Rectal smooth muscle tissue (tissue), 1 donor: Measurements from ENCODE around the gene ZBED4.
A peak's percentile ranks its signal among the peaks of the same experiment; 100 is the strongest.
"Not testable (repeated sequence)": the region's sequence is repeated elsewhere in the genome, so short reads cannot be mapped to it uniquely, and the experiment has no call there.

Experiments
- H3K27ac ChIP-seq: one replicate; pipeline ENCODE4 v1.7.0; 2013; ENCODE audit warnings: low read depth, low read length, inconsistent platforms
- H3K27me3 ChIP-seq: one replicate; pipeline ENCODE4 v1.7.0; 2013; ENCODE audit warnings: low read length; ENCODE audit not compliant: control insufficient read depth, insufficient read depth
- H3K36me3 ChIP-seq: one replicate; pipeline ENCODE4 v1.7.0; 2013; ENCODE audit warnings: low read length; ENCODE audit not compliant: control insufficient read depth, insufficient read depth
- H3K4me1 ChIP-seq: one replicate; pipeline ENCODE4 v1.7.0; 2013; ENCODE audit warnings: low read length; ENCODE audit not compliant: control insufficient read depth, insufficient read depth
- H3K4me3 ChIP-seq: one replicate; pipeline ENCODE4 v1.7.0; 2013; ENCODE audit warnings: low read length
- H3K9ac ChIP-seq: one replicate; pipeline ENCODE4 v1.7.0; 2013; ENCODE audit warnings: low read length

The ZBED4 gene

DNA sequence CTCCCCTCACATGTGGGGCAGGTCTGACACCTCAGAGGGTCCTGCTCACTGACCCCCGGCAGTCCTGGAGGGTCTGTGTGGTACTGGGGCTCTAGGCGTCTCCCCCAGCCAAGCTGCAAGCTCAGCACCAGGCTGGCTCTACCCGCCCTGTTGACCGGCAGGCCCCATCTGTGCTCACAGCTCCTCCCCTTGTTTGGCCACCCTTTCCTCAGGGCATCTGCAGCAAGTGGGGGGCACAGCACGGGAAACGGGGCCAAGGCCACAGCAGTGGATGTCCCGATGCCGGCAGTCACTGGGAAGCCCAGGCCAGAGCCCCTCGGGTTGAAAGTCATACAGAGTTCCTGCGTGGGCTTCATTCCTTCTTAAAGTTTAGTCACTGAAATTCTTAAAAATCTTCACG is 31.9 kb upstream of the ZBED4 start:
- not testable (repeated sequence) for H3K4me3 ChIP-seq

DNA sequence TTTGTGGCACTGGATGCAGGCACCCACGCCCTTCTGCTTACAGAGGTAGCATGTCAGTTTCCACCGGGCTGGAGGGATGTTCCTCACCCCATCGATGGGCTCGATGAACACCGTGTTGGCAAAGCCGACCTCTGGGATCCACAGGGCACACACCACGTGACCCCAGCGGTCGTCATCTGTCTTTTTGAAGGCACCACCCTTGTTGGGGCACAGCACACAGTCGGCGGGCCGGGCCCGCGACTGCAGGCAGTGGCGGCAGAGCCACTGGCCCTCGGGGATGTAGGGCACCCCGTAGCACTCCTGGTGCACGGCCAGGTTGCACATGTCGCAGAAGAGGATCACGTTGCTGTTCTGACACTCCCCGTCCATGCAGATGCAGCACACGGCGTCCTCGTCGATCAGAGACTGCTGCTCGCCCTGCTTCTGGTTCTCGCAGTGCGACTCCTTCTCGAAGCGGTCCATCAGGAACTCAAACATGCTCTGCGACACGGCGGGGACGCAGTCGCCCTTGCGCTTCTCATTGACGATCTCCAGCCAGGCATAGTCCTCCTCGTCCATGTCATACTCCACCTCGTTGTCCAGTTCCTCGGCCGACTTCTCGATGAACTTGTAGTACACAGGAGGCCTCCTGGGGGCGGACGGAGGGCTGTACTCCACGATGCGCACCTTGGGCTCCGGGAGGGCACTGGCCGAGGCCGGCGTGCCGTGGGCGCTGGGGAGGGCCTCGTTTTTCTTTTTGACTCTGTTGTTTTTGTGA is 30.2 kb upstream of the ZBED4 start:
- Histone ChIP-seq H3K27ac (no peak overlapping the region), H3K4me3 (no peak overlapping the region), H3K36me3 (peaks cover 18% of the 10 kb centered on the region), H3K9ac (no peak overlapping the region), H3K27me3 (no peaks in the 10 kb centered on the region), H3K4me1 (peaks cover 19% of the 10 kb centered on the region)

More for the DNA sequence above, 31.9 kb upstream of the ZBED4 start:
- H3K27me3 ChIP-seq, H3K27ac ChIP-seq, H3K9ac ChIP-seq: not testable (repeated sequence)
- peaks cover 31% of the 10 kb centered on the region for H3K4me1 ChIP-seq
- peaks cover 25% of the 10 kb centered on the region for H3K36me3 ChIP-seq

DNA sequence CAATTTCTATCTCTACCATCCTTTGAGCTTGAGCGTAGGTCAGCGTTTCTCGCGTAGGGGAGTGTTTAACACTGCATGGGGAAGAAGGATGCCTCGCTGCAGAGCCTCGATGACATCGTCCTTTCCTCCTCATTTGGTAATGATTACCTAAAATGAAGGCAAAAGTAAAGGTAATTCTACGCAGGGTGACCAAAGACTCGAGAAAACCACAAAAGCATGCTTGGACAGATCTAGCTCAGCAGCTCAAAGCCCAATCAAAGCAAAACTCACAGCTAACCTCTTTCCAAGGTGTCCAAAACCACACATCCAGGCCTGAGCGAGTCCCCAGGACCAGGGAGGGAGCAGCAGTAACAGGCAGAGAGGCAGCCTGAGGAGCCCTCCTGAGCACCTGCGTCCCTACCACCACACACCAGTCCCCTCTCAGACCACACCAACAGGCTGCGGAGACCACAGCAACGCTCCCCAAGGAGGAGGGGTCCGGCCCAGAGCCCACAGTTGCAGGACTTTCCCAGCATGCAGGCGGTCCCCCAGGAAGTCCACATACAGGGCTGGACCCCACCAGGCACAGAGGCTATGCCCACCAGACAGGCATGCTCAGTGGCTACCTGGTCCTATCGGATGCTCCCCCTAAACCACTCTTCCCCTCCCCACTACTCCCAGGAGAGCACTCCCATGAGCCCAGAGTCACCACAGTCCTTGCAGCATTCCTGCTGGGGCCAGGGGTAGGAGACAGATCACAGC is 29.3 kb upstream of the ZBED4 start:
- peaks cover 19% of the 10 kb centered on the region for H3K4me1 ChIP-seq
- no peaks in the 10 kb centered on the region for H3K27me3 ChIP-seq
- H3K4me3 ChIP-seq = peak overlapping the region; percentile 83
- no peak overlapping the region for H3K9ac ChIP-seq
- peaks cover 18% of the 10 kb centered on the region for H3K36me3 ChIP-seq
- no peak overlapping the region for H3K27ac ChIP-seq

DNA sequence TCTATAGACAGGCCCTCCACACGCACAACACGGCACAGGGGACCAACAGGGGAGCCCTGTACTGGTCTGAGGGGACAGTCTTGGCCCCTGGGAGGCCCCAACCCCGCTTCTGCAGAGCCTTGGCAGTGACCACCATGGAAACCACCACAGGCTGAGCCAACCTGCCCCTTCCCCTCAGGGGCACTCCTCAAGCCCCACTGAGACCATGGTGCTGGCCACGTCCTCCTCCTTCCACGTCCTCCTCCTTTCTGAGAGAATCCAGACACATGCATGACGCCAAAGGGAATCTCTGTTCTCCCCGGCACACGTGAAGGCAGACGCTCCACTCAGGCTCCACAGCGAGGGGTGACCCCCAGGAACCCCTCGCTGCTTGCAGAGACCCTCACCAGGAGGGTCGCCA is 28.7 kb upstream of the ZBED4 start:
- Histone ChIP-seq H3K4me3 (peak overlapping the region; percentile 83), H3K4me1 (peaks cover 19% of the 10 kb centered on the region), H3K27me3 (no peaks in the 10 kb centered on the region), H3K27ac (no peak overlapping the region), H3K36me3 (peaks cover 18% of the 10 kb centered on the region), H3K9ac (no peak overlapping the region)

DNA sequence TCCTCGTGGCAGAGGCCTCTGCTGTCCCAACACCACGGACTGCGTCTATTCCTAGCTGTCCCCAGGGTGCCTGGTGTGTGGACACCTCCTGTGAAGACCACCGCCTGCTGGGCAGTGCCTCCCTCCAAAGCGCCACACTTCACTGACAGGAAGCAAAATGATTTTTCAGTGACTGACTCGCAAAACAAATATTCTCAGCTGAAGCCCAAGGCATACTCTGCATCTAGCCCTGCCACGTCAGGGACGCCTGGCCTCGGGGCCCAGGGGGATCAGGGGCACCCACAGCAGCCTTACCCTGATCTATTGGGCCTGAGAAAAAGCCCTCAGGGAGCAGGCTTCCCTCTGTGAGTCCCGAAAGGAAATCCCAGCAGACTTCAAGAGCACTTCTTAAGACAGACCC is 28.2 kb upstream of the ZBED4 start:
- peaks cover 19% of the 10 kb centered on the region for H3K4me1 ChIP-seq
- no peaks in the 10 kb centered on the region for H3K27me3 ChIP-seq
- no peak overlapping the region for H3K27ac ChIP-seq
- peak overlapping the region; percentile 83 for H3K4me3 ChIP-seq
- H3K36me3 ChIP-seq = peaks cover 18% of the 10 kb centered on the region
- H3K9ac ChIP-seq = no peak overlapping the region

DNA sequence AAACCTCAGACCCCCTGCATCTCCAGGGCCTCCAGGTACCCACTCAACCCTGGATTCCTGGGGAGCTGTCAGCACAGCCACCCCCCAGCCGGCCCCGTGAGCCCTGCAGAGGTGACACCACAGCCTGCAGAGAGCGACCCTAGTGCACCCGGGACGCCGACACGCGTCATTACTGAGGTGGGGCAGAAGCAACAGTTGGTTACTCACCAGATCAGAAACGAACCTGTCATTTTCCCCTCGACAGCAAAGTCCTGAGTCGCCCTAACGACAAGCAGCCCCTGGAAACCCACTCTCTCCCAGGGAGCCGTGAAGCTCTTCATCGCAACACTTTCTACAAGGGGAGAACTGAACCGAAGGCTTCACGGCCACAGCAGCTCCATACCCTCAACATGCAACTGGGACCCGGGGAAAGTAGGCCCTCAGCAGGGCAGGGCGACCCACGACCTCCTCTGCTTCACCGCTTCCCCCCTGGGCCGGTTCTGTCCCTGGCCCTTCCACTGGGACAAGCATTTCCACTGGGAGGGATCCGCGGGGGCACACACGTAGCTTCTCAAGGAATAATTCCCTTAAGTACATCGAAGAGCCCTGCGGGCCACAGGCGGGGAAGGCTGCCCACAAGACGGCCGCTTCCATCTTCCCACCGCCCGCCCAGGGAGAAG is 27.6 kb upstream of the ZBED4 start:
- H3K4me3 ChIP-seq = peak overlapping the region; percentile 83
- peaks cover 15% of the 10 kb centered on the region for H3K36me3 ChIP-seq
- peak overlapping the region; percentile 89 for H3K27ac ChIP-seq
- no peaks in the 10 kb centered on the region for H3K27me3 ChIP-seq
- H3K4me1 ChIP-seq = peaks cover 17% of the 10 kb centered on the region
- H3K9ac ChIP-seq = peak overlapping the region; percentile 53

DNA sequence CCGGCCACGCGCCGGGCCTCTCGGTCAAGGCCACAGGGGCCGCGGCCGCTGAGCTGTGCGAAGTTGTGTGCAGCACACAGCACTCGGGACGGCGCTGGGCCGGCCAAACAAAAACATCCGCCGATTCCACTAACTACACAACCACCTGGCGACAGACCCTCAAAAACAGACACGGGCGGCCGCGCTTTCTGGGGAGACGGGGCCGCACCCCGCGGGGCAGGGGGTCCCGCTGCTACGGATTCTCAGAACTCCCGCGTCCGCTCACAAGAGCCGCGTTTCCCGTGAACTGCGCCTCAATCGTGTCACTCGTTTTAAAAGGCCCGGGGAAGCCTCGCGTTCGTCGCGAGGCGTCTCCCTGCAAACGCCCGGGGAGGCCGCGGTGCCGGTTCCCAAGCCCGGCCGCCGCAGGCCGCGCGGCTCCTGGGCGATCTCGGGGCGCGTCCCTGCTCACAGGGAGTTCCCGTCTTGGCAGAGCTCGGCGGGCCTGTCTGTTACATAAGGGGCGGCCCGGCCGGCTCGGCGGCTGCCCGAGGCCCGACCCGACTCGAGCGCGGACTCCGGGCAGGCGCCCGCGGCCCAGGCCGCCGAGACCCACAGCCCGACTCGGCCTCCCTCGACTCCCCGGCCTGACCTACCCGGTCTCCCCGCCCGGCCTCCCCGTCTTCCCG is 26.9 kb upstream of the ZBED4 start:
- peaks cover 17% of the 10 kb centered on the region for H3K4me1 ChIP-seq
- H3K27ac ChIP-seq = peak overlapping the region; percentile 89
- peaks cover 15% of the 10 kb centered on the region for H3K36me3 ChIP-seq
- H3K4me3 ChIP-seq = peak overlapping the region; percentile 83
- peak overlapping the region; percentile 53 for H3K9ac ChIP-seq
- no peaks in the 10 kb centered on the region for H3K27me3 ChIP-seq

DNA sequence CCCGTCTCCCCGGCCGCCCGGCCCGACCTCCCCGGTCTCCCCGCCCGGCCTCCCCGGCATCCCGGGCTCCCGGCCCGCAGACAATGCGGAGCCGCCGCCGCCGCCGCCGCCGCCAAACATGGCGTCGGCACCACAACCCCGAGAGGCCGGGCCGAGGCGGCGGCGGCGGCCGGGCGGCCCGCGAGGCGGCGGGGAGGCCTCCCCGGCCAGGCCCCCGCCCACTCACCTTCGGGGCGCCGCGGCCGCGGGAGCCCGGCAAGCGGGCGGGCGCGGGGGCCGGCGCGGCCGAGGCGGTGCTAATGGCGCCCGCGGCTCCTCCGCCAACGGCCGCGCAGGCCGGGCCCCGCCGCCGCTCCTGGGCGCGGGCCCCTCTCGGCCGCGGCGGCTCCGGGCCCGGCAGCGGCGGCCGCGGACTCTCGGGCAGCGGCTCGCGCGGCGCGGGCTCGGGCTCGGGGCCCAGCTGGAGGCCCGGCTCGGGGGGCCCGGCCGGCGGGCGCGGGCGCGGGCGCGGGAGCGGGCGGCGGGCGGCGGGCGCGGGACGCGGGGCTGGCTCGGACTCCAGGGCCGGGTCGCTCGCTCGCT is 26.3 kb upstream of the ZBED4 start:
- Histone ChIP-seq H3K27me3 (no peaks in the 10 kb centered on the region), H3K9ac (no peak overlapping the region), H3K36me3 (peaks cover 15% of the 10 kb centered on the region), H3K4me3 (peak overlapping the region; percentile 83), H3K27ac (peak overlapping the region; percentile 89), H3K4me1 (peaks cover 17% of the 10 kb centered on the region)

DNA sequence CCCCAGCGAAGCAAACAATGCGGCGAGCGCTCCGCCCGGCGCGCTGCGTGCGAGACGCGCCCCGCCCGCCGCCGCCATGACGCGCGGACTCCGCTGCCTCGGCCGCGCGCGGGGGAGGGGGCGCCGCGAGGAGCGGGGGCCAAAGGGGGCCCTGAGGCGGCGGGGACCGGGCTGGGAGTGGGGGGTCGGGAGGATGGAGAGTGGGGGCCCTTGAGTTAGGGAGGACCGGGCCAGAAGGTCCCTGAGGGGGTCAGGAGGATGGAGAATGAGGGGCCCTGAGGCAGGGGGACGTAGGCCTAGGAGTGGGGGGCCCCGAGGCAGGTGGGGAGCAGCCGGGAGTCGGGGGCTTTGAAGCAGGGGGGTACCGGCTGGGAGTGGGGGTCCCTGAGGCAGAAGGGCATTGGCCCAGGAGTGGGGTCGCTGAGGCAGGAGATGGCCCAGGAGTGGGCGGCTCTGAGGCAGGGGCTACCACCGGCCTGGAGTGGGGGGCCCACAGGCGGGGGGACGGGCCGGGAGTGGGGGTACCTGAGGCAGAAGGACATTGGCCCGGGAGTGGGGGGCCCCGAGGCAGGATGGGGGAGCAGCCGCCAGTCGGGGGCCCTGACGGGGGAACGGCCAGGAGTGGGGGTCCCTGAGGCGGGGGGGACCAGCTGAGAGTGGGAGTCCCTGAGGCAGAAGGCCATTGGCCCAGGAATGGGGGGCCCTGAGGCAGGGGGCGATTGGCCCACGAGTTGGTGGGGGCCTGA is 25.6 kb upstream of the ZBED4 start, which contains the start of gene BRD1:
BRD1 (minus strand) TSS at position 21 of the 746 bp plus-strand sequence. CDS start 3,556 bp downstream, outside the sequence.
- H3K27me3 ChIP-seq = no peaks in the 10 kb centered on the region
- H3K36me3 ChIP-seq = peaks cover 10% of the 10 kb centered on the region
- H3K4me1 ChIP-seq = peaks cover 14% of the 10 kb centered on the region
- H3K4me3 ChIP-seq = peak within 1 kb of the TSS; percentile 83
- H3K9ac ChIP-seq = peak within 1 kb of the TSS; percentile 53
- H3K27ac ChIP-seq = peak within 1 kb of the TSS; percentile 89

DNA sequence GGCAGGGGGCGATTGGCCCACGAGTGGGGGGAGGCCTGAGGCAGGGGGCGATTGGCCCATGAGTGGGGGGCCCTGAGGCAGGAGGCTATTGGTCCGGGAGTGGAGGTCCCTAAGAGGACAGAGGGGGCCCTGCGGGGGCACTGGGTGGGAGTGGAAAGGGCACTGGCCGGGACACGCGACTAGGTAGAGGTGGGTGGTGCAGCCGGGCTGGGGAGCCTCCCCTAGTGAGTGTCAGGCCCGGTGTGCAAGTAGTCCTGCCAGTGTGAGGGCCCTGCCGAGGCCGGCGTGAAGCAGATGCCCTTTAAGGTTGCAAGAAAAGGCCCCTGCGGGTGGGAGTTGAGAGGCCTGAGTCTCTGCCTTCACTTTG is 25.1 kb upstream of the ZBED4 start:
- Histone ChIP-seq H3K27ac (no peak overlapping the region), H3K27me3 (no peaks in the 10 kb centered on the region), H3K36me3 (peaks cover 5% of the 10 kb centered on the region), H3K4me3 (no peak overlapping the region), H3K4me1 (peaks cover 14% of the 10 kb centered on the region), H3K9ac (no peak overlapping the region)

DNA sequence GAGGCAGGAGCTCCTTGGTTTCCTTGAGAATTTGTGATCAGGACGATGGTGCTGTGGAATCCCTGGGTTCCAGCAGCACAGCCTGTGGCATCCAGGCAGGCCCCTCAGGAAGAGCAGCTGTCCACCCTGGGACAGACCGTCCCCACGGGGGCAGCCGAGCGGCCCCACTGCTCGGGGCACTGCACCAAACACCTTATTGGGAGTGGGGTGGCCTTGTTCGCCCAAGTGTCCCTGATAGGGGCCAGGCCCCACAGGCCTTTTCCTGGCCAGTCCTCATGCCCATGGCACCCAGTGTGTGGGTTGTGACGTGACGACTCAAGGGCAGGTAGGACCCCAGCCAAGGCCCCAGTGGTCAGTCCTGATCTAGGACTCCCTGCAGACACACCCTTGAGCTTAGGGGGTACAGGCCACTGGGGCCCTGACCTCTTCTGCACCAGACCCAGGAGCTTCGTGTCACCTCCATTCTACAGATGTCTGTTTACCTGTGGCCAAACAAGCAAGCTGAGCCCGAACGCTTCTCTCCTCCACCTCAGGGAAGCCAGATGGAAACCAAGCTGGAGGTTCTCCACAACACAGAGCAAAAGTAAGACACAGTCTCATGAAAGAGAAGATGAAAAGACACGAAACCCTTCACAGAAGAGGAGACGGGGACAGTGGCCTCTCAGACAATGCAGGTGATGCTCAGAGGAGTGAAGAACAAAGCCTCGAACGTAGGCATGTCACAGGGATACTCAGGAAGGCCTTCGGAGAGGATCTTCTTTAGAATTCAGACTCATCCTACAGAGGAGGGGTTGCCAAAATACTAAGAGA is 24.4 kb upstream of the ZBED4 start:
- Histone ChIP-seq H3K27me3 (no peaks in the 10 kb centered on the region), H3K4me3 (no peak overlapping the region), H3K4me1 (peaks cover 14% of the 10 kb centered on the region), H3K27ac (no peak overlapping the region), H3K36me3 (peaks cover 2% of the 10 kb centered on the region), H3K9ac (no peak overlapping the region)
